Rectal smooth muscle tissue (tissue), 1 donor: Measurements from ENCODE around the gene NUDT3.

Experiments
- H3K27ac ChIP-seq: one replicate; pipeline ENCODE4 v1.7.0; 2013; ENCODE audit warnings: low read depth, low read length, inconsistent platforms
- H3K27me3 ChIP-seq: one replicate; pipeline ENCODE4 v1.7.0; 2013; ENCODE audit warnings: low read length; ENCODE audit not compliant: control insufficient read depth, insufficient read depth
- H3K36me3 ChIP-seq: one replicate; pipeline ENCODE4 v1.7.0; 2013; ENCODE audit warnings: low read length; ENCODE audit not compliant: control insufficient read depth, insufficient read depth
- H3K4me1 ChIP-seq: one replicate; pipeline ENCODE4 v1.7.0; 2013; ENCODE audit warnings: low read length; ENCODE audit not compliant: control insufficient read depth, insufficient read depth
- H3K4me3 ChIP-seq: one replicate; pipeline ENCODE4 v1.7.0; 2013; ENCODE audit warnings: low read length
- H3K9ac ChIP-seq: one replicate; pipeline ENCODE4 v1.7.0; 2013; ENCODE audit warnings: low read length

The NUDT3 gene

DNA sequence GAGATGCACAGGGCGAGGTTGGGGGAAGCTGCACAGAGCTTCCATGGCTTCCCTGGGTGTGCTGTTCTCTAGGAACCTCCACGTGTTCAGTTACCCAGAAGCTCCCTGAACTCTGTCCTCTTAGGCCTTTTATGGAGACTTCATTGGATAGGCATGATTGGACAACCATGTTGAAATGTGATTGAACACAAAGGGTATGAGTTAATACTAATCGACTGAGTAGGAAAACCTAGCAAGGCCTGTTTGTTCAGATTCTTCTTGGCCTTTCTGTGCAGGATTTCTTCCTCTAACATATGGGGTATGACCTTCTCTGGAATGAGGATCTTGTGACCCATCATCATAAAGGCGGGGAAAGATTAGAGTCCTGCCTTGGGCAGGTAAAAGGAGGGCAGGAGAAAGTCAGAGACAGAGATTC is 73.0 kb downstream of the NUDT3 start:
- Histone ChIP-seq H3K9ac (no peak overlapping the region), H3K27ac (no peak overlapping the region), H3K36me3 (no peaks in the 10 kb centered on the region), H3K27me3 (no peaks in the 10 kb centered on the region), H3K4me3 (no peak overlapping the region), H3K4me1 (peaks cover 2% of the 10 kb centered on the region)

GRCh38 chr6:34318499-34319470 is 73.7 kb downstream of the NUDT3 start:
- peaks cover 2% of the 10 kb centered on the region for H3K4me1 ChIP-seq
- H3K36me3 ChIP-seq = no peaks in the 10 kb centered on the region
- no peak overlapping the region for H3K9ac ChIP-seq
- H3K27ac ChIP-seq = no peak overlapping the region
- H3K27me3 ChIP-seq = no peaks in the 10 kb centered on the region
- H3K4me3 ChIP-seq = no peak overlapping the region

- Histone ChIP-seq H3K4me1 (peaks cover 2% of the 10 kb centered on the region), H3K27ac (no peak overlapping the region), H3K27me3 (no peaks in the 10 kb centered on the region), H3K4me3 (no peak overlapping the region), H3K9ac (no peak overlapping the region), H3K36me3 (no peaks in the 10 kb centered on the region)
These were observed 74.5 kb downstream of the NUDT3 start for GRCh38 chr6:34317882-34318498.

DNA sequence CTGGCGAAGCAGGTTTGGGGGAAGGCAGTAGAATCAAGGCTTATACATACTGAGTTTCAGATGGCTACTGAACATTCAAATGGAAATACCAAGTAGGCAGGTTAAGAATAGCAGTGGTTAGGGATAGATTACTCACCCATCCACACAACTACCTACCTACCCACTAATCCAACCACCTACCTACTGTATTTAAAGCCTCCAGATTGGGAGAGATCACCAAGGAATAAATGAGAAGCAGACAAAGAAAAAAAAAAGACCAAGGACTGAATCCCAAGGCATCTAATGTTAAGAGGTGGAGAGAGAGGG is 75.3 kb downstream of the NUDT3 start:
- H3K9ac ChIP-seq = no peak overlapping the region
- H3K4me1 ChIP-seq = peaks cover 2% of the 10 kb centered on the region
- H3K36me3 ChIP-seq = no peaks in the 10 kb centered on the region
- H3K27me3 ChIP-seq = no peaks in the 10 kb centered on the region
- no peak overlapping the region for H3K27ac ChIP-seq
- no peak overlapping the region for H3K4me3 ChIP-seq

- no peaks in the 10 kb centered on the region for H3K36me3 ChIP-seq
- peaks cover 2% of the 10 kb centered on the region for H3K4me1 ChIP-seq
- H3K27me3 ChIP-seq = no peaks in the 10 kb centered on the region
- no peak overlapping the region for H3K9ac ChIP-seq
- no peak overlapping the region for H3K4me3 ChIP-seq
- H3K27ac ChIP-seq = no peak overlapping the region
These were observed 75.9 kb downstream of the NUDT3 start for GRCh38 chr6:34316431-34317171.

- no peak overlapping the region for H3K27ac ChIP-seq
- no peak overlapping the region for H3K9ac ChIP-seq
- no peaks in the 10 kb centered on the region for H3K27me3 ChIP-seq
- no peak overlapping the region for H3K4me3 ChIP-seq
- peaks cover 2% of the 10 kb centered on the region for H3K4me1 ChIP-seq
- no peaks in the 10 kb centered on the region for H3K36me3 ChIP-seq
These were observed 76.7 kb downstream of the NUDT3 start for GRCh38 chr6:34315780-34316179.

DNA sequence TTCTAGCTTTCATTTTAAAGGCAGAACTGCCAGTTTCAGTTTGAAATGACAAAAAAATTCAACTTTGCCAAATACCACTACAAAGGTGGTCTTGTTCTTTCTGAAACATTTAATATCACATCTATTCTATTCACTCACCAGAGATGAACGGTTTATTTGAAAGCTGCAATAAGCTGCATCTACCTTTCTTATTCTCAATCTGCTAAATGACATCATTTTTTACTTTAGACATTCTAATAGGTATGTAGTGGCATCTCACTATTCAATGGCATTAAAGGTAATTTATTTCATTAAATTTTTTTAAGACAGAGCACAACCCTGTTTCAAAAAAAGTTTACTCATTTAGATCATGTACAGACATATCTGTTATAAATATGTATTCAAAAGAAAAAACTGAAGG is 77.2 kb downstream of the NUDT3 start:
- no peak overlapping the region for H3K27ac ChIP-seq
- no peaks in the 10 kb centered on the region for H3K27me3 ChIP-seq
- no peaks in the 10 kb centered on the region for H3K36me3 ChIP-seq
- peaks cover 2% of the 10 kb centered on the region for H3K4me1 ChIP-seq
- H3K9ac ChIP-seq = no peak overlapping the region
- no peak overlapping the region for H3K4me3 ChIP-seq

- Histone ChIP-seq H3K4me3 (no peak overlapping the region), H3K27ac (no peak overlapping the region), H3K9ac (no peak overlapping the region), H3K36me3 (no peaks in the 10 kb centered on the region), H3K27me3 (no peaks in the 10 kb centered on the region), H3K4me1 (no peaks in the 10 kb centered on the region)
These were observed 80.2 kb downstream of the NUDT3 start for GRCh38 chr6:34312259-34312658.

DNA sequence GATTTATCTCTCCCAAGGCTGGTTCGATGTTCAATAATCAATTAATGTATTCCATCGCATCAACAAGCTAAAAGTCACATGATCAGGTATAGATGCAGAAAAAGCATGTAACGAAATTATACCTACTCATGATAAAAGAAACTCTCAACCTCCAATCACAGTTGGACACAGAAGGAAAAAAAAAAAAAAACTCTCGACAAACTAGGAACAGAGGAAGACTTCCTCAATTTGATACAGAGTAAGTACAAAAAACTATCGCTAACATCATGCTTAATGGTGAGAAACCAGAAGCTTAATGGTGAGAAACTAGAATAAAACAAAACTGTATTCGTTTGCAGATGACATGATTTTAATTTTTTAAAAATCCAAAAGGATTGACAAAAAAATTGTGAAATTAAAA is 81.7 kb downstream of the NUDT3 start:
- no peak overlapping the region for H3K27ac ChIP-seq
- H3K36me3 ChIP-seq = no peaks in the 10 kb centered on the region
- H3K9ac ChIP-seq = no peak overlapping the region
- no peaks in the 10 kb centered on the region for H3K27me3 ChIP-seq
- no peak overlapping the region for H3K4me3 ChIP-seq
- peaks cover 8% of the 10 kb centered on the region for H3K4me1 ChIP-seq

GRCh38 chr6:34308483-34308882 is 84.0 kb downstream of the NUDT3 start:
- H3K27me3 ChIP-seq = no peaks in the 10 kb centered on the region
- no peak overlapping the region for H3K27ac ChIP-seq
- H3K36me3 ChIP-seq = no peaks in the 10 kb centered on the region
- H3K9ac ChIP-seq = no peak overlapping the region
- H3K4me3 ChIP-seq = no peak overlapping the region
- H3K4me1 ChIP-seq = peaks cover 13% of the 10 kb centered on the region

DNA sequence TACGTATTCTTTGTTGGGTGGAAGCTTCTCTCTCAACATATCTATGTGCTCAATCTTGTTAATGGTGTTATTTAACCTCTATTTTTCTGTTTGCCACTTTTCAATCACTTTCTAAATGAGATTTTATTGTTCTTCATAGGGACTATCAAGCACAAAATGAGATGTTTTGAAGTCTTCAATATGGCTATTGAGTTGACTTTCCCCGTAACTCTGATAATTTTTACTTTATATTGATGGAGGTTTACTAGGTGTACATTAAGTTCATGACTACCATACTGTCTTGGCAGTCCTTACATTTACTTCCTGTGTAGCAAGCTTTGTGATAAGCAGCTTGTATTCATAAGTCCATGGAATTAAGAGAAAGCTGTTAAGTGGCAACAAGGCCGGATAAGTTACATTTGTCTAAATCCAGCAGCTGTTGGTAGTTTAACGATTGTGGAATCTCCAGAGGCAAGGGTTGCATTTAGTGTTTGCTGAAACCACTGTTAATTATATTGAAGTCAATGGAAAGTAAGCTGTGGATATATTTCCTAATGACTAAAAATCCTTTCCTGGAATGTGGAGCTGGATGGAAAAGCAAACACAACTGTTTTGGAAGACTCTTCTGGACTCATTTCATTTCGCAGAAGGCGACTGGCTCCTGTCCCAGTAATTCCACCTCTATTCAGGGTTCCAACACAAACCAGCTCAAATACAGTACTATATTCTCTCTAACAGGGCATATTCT is 86.3 kb downstream of the NUDT3 start:
- H3K4me1 ChIP-seq = peaks cover 13% of the 10 kb centered on the region
- no peaks in the 10 kb centered on the region for H3K27me3 ChIP-seq
- H3K27ac ChIP-seq = no peak overlapping the region
- no peaks in the 10 kb centered on the region for H3K36me3 ChIP-seq
- H3K9ac ChIP-seq = no peak overlapping the region
- H3K4me3 ChIP-seq = no peak overlapping the region

DNA sequence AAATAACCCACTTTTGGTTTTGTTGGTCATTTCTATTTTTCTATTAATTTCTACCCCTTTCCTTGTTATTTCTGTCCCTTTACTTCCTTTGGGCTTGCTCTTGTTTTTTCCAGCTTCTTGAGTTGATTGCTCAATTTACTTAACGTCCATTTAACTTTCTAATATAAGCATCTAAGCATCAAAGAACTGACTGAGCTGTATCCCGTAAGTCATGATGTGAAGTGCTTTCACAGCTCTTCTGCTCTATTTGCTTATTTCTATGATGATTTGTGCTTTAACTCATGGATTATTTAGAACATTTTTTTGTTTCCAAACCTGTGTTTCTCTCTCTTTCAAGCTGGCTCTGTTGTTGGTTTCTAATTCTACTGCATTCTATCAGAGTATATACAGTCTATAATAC is 87.0 kb downstream of the NUDT3 start:
- no peak overlapping the region for H3K9ac ChIP-seq
- no peaks in the 10 kb centered on the region for H3K27me3 ChIP-seq
- H3K4me1 ChIP-seq = peaks cover 13% of the 10 kb centered on the region
- H3K27ac ChIP-seq = no peak overlapping the region
- H3K36me3 ChIP-seq = no peaks in the 10 kb centered on the region
- H3K4me3 ChIP-seq = no peak overlapping the region
